WI38 (cell line): ENCODE data around the gene DRD2.

Experiments used
- H3K4me3 ChIP-seq: 2 replicates; pipeline ENCODE4 v1.5.1; 2011; ENCODE audit warnings: low read depth, mild to moderate bottlenecking, control low read depth, low read length
- CTCF ChIP-seq: IDR thresholded peaks from 2 replicates; pipeline ENCODE4 v1.5.1; 2012; ENCODE audit warnings: low read depth, mild to moderate bottlenecking, control low read depth, low read length

DRD2 gene

DNA sequence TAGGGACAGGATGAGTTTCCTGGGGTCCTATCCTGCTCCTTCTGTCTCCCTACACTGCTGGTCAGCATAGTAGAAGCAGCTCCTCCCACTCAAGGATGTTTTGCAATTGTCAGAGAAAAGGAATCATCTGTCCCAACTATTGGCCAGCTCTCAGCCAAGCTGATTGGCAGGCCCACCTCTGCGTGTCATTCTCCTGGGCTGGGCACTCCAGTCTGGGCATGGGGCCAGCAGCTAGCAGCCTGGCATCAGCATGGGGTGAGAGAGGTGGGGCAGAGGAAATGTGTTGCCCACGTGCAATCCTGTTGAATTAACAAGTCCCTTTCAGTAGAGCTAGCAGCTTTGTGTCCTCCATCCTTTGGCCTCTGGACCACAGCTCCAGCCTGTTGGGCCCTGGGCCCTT, 73.5 kb downstream of the DRD2 start:
- no peak for TF ChIP-seq CTCF
- no peak overlapping the region for H3K4me3 ChIP-seq

- no peak for TF ChIP-seq CTCF
Observed at GRCh38 chr11:113400631-113401230, 74.5 kb downstream of the DRD2 start.

DNA sequence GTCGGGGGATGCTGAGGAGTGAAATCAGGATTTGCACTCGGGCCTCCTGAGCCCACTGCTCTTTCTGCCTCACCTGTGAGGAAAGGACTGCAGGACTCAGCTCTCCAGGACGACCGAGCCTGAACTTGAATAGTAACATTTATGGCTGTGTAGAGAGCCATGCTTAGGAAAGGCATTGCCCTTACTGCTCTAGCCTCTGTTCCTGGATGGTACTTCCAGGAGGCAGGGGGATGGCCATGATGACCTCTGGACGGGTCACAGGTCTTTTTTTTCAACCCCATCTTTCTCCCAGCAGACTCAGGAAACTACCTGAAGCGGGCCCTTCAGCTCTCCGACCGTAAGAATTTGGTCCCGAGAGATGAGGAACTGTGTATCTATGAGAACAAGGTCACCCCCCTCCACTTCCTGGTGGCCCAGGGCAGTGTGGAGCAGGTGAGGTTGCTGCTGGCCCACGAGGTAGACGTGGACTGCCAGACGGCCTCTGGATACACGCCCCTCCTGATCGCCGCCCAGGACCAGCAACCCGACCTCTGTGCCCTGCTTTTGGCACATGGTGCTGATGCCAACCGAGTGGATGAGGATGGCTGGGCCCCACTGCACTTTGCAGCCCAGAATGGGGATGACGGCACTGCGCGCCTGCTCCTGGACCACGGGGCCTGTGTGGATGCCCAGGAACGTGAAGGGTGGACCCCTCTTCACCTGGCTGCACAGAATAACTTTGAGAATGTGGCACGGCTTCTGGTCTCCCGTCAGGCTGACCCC, 76.3 kb downstream of the DRD2 start:
- TF ChIP-seq CTCF = no peak
- H3K4me3 ChIP-seq = no peak overlapping the region

More at GRCh38 chr11:113400631-113401230, 74.5 kb downstream of the DRD2 start:
- H3K4me3 ChIP-seq = no peak overlapping the region

- TF ChIP-seq CTCF = no peak
- H3K4me3 ChIP-seq = no peak overlapping the region
Observed at GRCh38 chr11:113397821-113398220, 77.4 kb downstream of the DRD2 start.

GRCh38 chr11:113397212-113397611, 78.0 kb downstream of the DRD2 start:
- H3K4me3 ChIP-seq = no peak overlapping the region
- no peak for TF ChIP-seq CTCF

GRCh38 chr11:113396690-113397089, 78.5 kb downstream of the DRD2 start:
- no peak overlapping the region for H3K4me3 ChIP-seq
- TF ChIP-seq CTCF = no peak

DNA sequence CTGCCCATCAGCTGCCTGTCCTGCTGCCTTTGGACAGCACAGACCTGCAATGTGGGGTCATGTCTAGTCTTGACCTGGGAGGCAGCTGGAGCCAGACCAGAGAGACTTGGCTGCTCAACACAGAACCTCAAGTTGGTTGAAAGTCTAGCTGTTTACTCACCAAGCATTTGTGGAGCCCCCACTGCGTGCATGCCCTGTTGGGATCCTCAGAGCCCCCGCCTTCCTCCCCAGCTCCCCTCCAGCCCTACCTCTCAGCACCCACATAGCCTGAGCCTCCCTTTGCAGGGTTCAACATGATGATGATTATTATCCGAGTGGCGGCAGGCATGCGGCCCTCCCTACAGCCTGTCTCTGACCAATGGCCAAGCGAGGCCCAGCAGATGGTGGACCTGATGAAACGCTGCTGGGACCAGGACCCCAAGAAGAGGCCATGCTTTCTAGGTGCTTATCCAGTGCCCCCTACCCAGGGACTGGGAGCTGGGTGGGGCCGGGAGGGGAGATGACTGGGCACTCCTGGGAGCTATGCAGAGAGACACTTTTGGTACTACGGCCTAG, 79.3 kb downstream of the DRD2 start:
- no peak for TF ChIP-seq CTCF
- H3K4me3 ChIP-seq = no peak overlapping the region
